HepG2 (cell line): ENCODE measurements around the gene CASKIN2. TPM values are rescaled to one million over a fixed set of nuclear protein-coding genes. Genes with fewer than 3 reads are reported as not detected.

ENCODE experiments used
- ATAC-seq: fragments of 200-7000 bp; cut with Tn5 transposase; 3 replicates; pipeline ENCODE4 v1.9.1; 2020; ENCODE audit warnings: mild to moderate bottlenecking, moderate library complexity
- BruUV-seq: library from RNA; stranded (reverse); fragments of 400-500 nt; replicated peaks from 2 replicates; lab custom pipeline; 2021; lab: Mats Ljungman, UMichigan
- CTCF ChIA-PET: fragments of 300-600 bp; formaldehyde crosslinking; extraction: SDS; loops from one replicate; lab custom pipeline; 2021; ENCODE audit warnings: low total read pairs, inconsistent platforms, low intra/inter-chr PET ratio; lab: Yijun Ruan, JAX
- POLR2A ChIA-PET: fragments of 350-600 bp; sonication (Branson Sonifier 250); formaldehyde crosslinking; loops from one replicate; lab custom pipeline; 2020; ENCODE audit warnings: antibody characterized with exemption, inconsistent platforms; lab: Yijun Ruan, JAX
- DNase-seq: peaks from one replicate; pipeline ENCODE4 v3.0.0-alpha.2; 2015; ENCODE audit warnings: low spot score
- FAIRE-seq: peaks from 3 replicates; lab custom pipeline; 2011; peaks lifted over from hg19 to GRCh38; lab: Jason Lieb, UNC
- H2AFZ ChIP-seq: one replicate; pipeline ENCODE4 v1.6.1; 2011; ENCODE audit warnings: low read length, inconsistent platforms
- H3K27ac ChIP-seq: fragments of 300-600 bp; 3 replicates; pipeline ENCODE4 v1.8.0; 2011; ENCODE audit warnings: mixed run types, mild to moderate bottlenecking, mixed read lengths, low read length, inconsistent platforms; ENCODE audit not compliant: insufficient read depth; ENCODE audit errors: extremely low read length
- H3K27me3 ChIP-seq, 2 experiments: fragments of 200-600 bp in 1 of 2; 2 replicates in 1 of 2; 3 replicates in 1 of 2; pipeline versions ENCODE4 v1.6.0 to v1.8.0; 2011; ENCODE audit warnings: low read length in 2 of 2, mild to moderate bottlenecking in 2 of 2, moderate library complexity in 2 of 2, inconsistent platforms in 1 of 2; ENCODE audit not compliant: insufficient read depth in 2 of 2, control insufficient read depth in 1 of 2
- H3K36me3 ChIP-seq, 2 experiments: fragments of 200-600 bp in 1 of 2; replicated peaks in 1 of 2; 2 replicates in 1 of 2; 3 replicates in 1 of 2; pipeline versions ENCODE4 v1.5.1 to v1.8.0; 2011; ENCODE audit warnings: low read length in 2 of 2, inconsistent platforms in 1 of 2; ENCODE audit not compliant: insufficient read depth in 2 of 2, control insufficient read depth in 1 of 2
- H3K4me1 ChIP-seq: 2 replicates; pipeline ENCODE4 v1.5.1; 2012; ENCODE audit warnings: low read length, inconsistent platforms; ENCODE audit not compliant: insufficient read depth
- H3K4me2 ChIP-seq: 2 replicates; pipeline ENCODE4 v1.6.0; 2011; ENCODE audit warnings: low read depth, low read length, inconsistent platforms
- H3K4me3 ChIP-seq, 3 experiments: fragments of 200-600 bp in 1 of 3; sonication (generic), shearing (Covaris generic) in 1 of 3; replicated peaks in 1 of 3; 2 replicates each; pipeline ENCODE4 v1.5.1; 2011 to 2016; ENCODE audit warnings: low read length in 3 of 3, inconsistent platforms in 2 of 3, low read depth in 2 of 3, mild to moderate bottlenecking in 2 of 3, control low read depth in 1 of 3, mixed read lengths in 1 of 3; ENCODE audit not compliant: insufficient read depth in 1 of 3
- H3K79me2 ChIP-seq: one replicate; pipeline ENCODE4 v1.6.1; 2011; ENCODE audit warnings: low read length, inconsistent platforms; ENCODE audit not compliant: insufficient read depth
- H3K9ac ChIP-seq: 2 replicates; pipeline ENCODE4 v1.6.0; 2011; ENCODE audit warnings: mild to moderate bottlenecking, low read depth, low read length, inconsistent platforms; ENCODE audit not compliant: insufficient read depth
- H3K9me3 ChIP-seq: 2 replicates; pipeline ENCODE4 v1.5.1; 2012; ENCODE audit warnings: mild to moderate bottlenecking, low read length
- H4K20me1 ChIP-seq: 2 replicates; pipeline ENCODE4 v1.6.0; 2011; ENCODE audit warnings: inconsistent platforms, mild to moderate bottlenecking, low read length, moderate library complexity; ENCODE audit not compliant: insufficient read depth
- CAMTA2 ChIP-seq: sonication (generic); formaldehyde crosslinking; IDR thresholded peaks from 2 replicates; pipeline ENCODE4 v1.4.0; 2020; ENCODE audit warnings: mild to moderate bottlenecking, missing genetic modification reagents, borderline replicate concordance
- ELF3 ChIP-seq: IDR thresholded peaks from 2 replicates; pipeline ENCODE4 v1.6.1; 2016; ENCODE audit warnings: missing genetic modification reagents, missing compliant biosample characterization
- JARID2 ChIP-seq: sonication (generic); formaldehyde crosslinking; IDR thresholded peaks from 2 replicates; pipeline ENCODE4 v1.8.1; 2023; ENCODE audit warnings: missing genetic modification reagents, inconsistent platforms; ENCODE audit not compliant: insufficient replicate concordance
- MED13 ChIP-seq: sonication (generic); formaldehyde crosslinking; IDR thresholded peaks from 2 replicates; pipeline ENCODE4 v1.5.0; 2020; ENCODE audit warnings: missing genetic modification reagents
- RELA ChIP-seq: sonication (generic); formaldehyde crosslinking; IDR thresholded peaks from 2 replicates; pipeline ENCODE4 v1.4.0; 2020; ENCODE audit warnings: missing genetic modification reagents
- SPEN ChIP-seq: sonication (generic); formaldehyde crosslinking; IDR thresholded peaks from 2 replicates; pipeline ENCODE4 v1.5.1; 2020; ENCODE audit warnings: low read depth, mild to moderate bottlenecking, missing genetic modification reagents
- SRSF9 ChIP-seq: fragments of 200-400 bp; formaldehyde crosslinking; IDR thresholded peaks from 2 replicates; pipeline ENCODE4 v1.6.1; 2018; ENCODE audit warnings: borderline replicate concordance, mild to moderate bottlenecking, low read depth, low read length; ENCODE audit not compliant: insufficient read depth, poor library complexity, severe bottlenecking
- ZBTB38 ChIP-seq: sonication (generic); formaldehyde crosslinking; IDR thresholded peaks from 2 replicates; pipeline ENCODE4 v1.5.1; 2020; ENCODE audit warnings: mild to moderate bottlenecking, missing genetic modification reagents
- ZFY ChIP-seq: sonication (generic); formaldehyde crosslinking; IDR thresholded peaks from 2 replicates; pipeline ENCODE4 v1.4.0; 2020; ENCODE audit warnings: missing genetic modification reagents
- ZNF3 ChIP-seq: IDR thresholded peaks from 2 replicates; pipeline ENCODE4 v1.7.0; 2017; ENCODE audit warnings: inconsistent platforms
- ZNF331 ChIP-seq: sonication (generic); formaldehyde crosslinking; IDR thresholded peaks from 2 replicates; pipeline ENCODE4 v1.4.0; 2020; ENCODE audit warnings: missing genetic modification reagents
- ZNF7 ChIP-seq: IDR thresholded peaks from 2 replicates; pipeline ENCODE4 v1.6.1; 2016; ENCODE audit warnings: missing biosample characterization, missing genetic modification reagents
- ZNF782 ChIP-seq: sonication (generic); formaldehyde crosslinking; IDR thresholded peaks from 2 replicates; pipeline ENCODE4 v1.4.0; 2020; ENCODE audit warnings: missing genetic modification reagents, mild to moderate bottlenecking, borderline replicate concordance
- ZSCAN25 ChIP-seq: sonication (generic); formaldehyde crosslinking; IDR thresholded peaks from 2 replicates; pipeline ENCODE4 v1.8.0; 2022; ENCODE audit warnings: mild to moderate bottlenecking, missing genetic modification reagents
- WGBS: methylation state at CpG from one replicate; pipeline ENCODE4 v1.1.6; 2017; ENCODE audit warnings: low lambda C conversion rate; 5-methylcytosine and 5-hydroxymethylcytosine counted together
- in situ Hi-C: cut with HindIII; loops from 2 replicates; pipeline ENCODE4 v1.10.0; 2017; ENCODE audit warnings: low pct_unique_long_range_greater_than_20kb; ENCODE audit not compliant: extremely low pct_ligation_motif_present
- intact Hi-C: fragments of 100-400 bp; cut with micrococcal nuclease; formaldehyde crosslinking; loops from one replicate; pipeline ENCODE4 v1.10.0; 2022; ENCODE audit not compliant: unreplicated experiment
- polyA plus RNA-seq, 8 experiments: library from polyadenylated mRNA; depleted of rRNA in 3 of 8; stranded (reverse) in 7 of 8; unstranded in 1 of 8; fragments of >200 nt; fragmentation: Illumina TruSeq in 4 of 8; extraction: Trizol in 4 of 8; gene quantifications; 2 replicates each; pipeline versions ENCODE4 v1.2.1 to v1.2.3, GENCODE V29; 2011 to 2016; ENCODE audit warnings: low read depth in 4 of 8, missing spikeins in 1 of 8, mixed read lengths in 1 of 8; ENCODE audit not compliant: insufficient read depth in 1 of 8
- total RNA-seq, 5 experiments: library from RNA; depleted of rRNA; stranded (reverse); fragments of >200 nt; fragmentation: Illumina TruSeq; extraction: Trizol; gene quantifications; 2 replicates each; pipeline ENCODE4 v1.2.3, GENCODE V29; 2016; ENCODE audit warnings: low read depth in 1 of 5
- TF ChIP-seq, protein P1 (sequence below): sonication (generic); formaldehyde crosslinking; IDR thresholded peaks from 2 replicates; pipeline ENCODE4 v1.8.0; 2022; ENCODE audit warnings: mild to moderate bottlenecking, missing genetic modification reagents; ENCODE audit not compliant: insufficient replicate concordance
- TF ChIP-seq, protein P2 (sequence below): sonication (generic); formaldehyde crosslinking; IDR thresholded peaks from 2 replicates; pipeline ENCODE4 v1.8.0; 2023; ENCODE audit warnings: mild to moderate bottlenecking, missing genetic modification reagents
- TF ChIP-seq, protein P3 (sequence below): sonication (generic); formaldehyde crosslinking; IDR thresholded peaks from 2 replicates; pipeline ENCODE4 v1.5.1; 2020; ENCODE audit warnings: missing genetic modification reagents, mild to moderate bottlenecking, borderline replicate concordance
- TF ChIP-seq, protein P4 (sequence below): sonication (generic); formaldehyde crosslinking; conservative IDR thresholded peaks from 2 replicates; pipeline ENCODE4 v1.8.0; 2022; ENCODE audit warnings: missing genetic modification reagents

CASKIN2 gene
- total and polyA plus RNA-seq, 2 of the 13 experiments (the other 11 are each of a cell fraction or from before 2014, with no cell fraction given): 5.2 to 7.8 TPM

DNA sequence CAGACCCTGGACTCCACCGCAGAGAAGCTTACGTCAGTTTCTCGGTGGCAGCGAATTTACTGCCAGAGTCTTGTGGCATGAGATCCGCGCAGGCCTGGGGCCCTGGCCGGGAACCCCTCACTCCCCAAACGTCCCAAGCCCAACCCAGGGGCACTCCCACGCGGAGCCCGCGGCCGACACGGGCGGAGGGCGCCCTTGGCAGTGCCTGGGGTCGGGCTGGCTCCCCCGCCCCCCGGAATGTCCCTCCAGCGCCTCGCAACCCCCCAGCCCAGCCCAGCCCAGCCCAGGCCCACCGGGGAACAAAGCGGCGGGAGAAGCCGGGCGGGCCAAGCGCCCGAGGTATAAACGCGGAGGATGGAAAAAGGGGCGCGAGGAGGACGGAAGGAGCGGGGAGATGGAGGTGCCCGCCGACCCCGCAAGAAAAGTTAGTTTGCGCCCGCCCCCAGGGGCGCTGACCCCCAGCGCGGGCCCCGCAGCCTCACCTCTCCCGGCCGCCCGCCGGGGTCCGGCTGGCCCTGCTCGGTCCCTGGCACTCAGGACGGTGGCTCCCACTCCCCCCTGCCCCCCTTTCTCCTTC, 330 bp downstream of the CASKIN2 start:
- H3K9ac ChIP-seq: peak overlapping the region; percentile 75
- H3K27ac ChIP-seq: peak overlapping the region; percentile 51
- peaks cover 56% of the 10 kb centered on the region for H3K4me1 ChIP-seq
- H3K27me3 ChIP-seq: no peaks in the 10 kb centered on the region; a peak in 1 of 5 replicates
- no peak for DNase-seq
- POLR2A ChIA-PET: interaction anchor here (1.0 to 1.3 kb wide), 3 partner anchors 10 to 59 kb away, joined by 3 to 5 read pairs (median 3); partner anchors contain the start of genes LLGL2 and TMEM94
- H3K9me3 ChIP-seq: no peaks in the 10 kb centered on the region
- peaks cover 5 to 10% of the 10 kb centered on the region in 2 experiments for H3K36me3 ChIP-seq
- peak overlapping the region; percentile 91 for H3K4me2 ChIP-seq
- CTCF ChIA-PET: interaction anchor here (0.8 to 3.1 kb wide), 6 partner anchors 10 to 89 kb away, joined by 3 to 26 read pairs (median 7); partner anchors contain the start of gene LLGL2
- intact Hi-C loops: loop anchor here (1.0 to 5.0 kb wide), 3 partner anchors 58 to 430 kb away; partner anchors contain the start of gene TMEM94
- under 1% methylated on average over 29 of the region's 50 CpGs for WGBS
- H3K79me2 ChIP-seq: peaks cover 10% of the 10 kb centered on the region
- peaks cover 10% of the 10 kb centered on the region; the same call in 1 of the 2 replicates for H4K20me1 ChIP-seq
- H3K4me3 ChIP-seq: peak overlapping the region; percentile 68 to 93 (median 79)
- BruUV-seq: TSS peak; percentile 43
- FAIRE-seq: no peak
- ATAC-seq: peak; percentile 15
- no peak overlapping the region for H2AFZ ChIP-seq
- in situ Hi-C loops: no loop called here
- TF ChIP-seq SPEN (CRISPR knock-in tag) (0 out of 2 replicates have a peak, but pooled peaks have one; percentile 8), ZNF7 (CRISPR knock-in tag) (no peak), ELF3 (CRISPR knock-in tag) (0 out of 2 replicates have a peak, but pooled peaks have one; percentile 3), RELA (CRISPR knock-in tag) (no peak), ZNF331 (CRISPR knock-in tag) (0 out of 2 replicates have a peak, but pooled peaks have one; percentile 30), ZBTB38 (CRISPR knock-in tag) (no peak), ZNF782 (0 out of 2 replicates have a peak, but pooled peaks have one; percentile 20), ZFY (CRISPR knock-in tag) (peak; percentile 55), ZNF3 (no peak), SRSF9 (no peak), MED13 (CRISPR knock-in tag) (no peak), ZSCAN25 (CRISPR knock-in tag) (no peak), CAMTA2 (CRISPR knock-in tag) (no peak), JARID2 (peak; percentile 35)
- TF ChIP-seq, protein P1, sequence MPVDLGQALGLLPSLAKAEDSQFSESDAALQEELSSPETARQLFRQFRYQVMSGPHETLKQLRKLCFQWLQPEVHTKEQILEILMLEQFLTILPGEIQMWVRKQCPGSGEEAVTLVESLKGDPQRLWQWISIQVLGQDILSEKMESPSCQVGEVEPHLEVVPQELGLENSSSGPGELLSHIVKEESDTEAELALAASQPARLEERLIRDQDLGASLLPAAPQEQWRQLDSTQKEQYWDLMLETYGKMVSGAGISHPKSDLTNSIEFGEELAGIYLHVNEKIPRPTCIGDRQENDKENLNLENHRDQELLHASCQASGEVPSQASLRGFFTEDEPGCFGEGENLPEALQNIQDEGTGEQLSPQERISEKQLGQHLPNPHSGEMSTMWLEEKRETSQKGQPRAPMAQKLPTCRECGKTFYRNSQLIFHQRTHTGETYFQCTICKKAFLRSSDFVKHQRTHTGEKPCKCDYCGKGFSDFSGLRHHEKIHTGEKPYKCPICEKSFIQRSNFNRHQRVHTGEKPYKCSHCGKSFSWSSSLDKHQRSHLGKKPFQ (CRISPR knock-in tag): peak; percentile 77
- TF ChIP-seq, protein P2, sequence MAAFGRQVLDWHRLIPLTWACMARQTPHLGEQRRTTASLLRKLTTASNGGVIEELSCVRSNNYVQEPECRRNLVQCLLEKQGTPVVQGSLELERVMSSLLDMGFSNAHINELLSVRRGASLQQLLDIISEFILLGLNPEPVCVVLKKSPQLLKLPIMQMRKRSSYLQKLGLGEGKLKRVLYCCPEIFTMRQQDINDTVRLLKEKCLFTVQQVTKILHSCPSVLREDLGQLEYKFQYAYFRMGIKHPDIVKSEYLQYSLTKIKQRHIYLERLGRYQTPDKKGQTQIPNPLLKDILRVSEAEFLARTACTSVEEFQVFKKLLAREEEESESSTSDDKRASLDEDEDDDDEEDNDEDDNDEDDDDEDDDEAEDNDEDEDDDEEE (CRISPR knock-in tag): no peak
- TF ChIP-seq, protein P3, sequence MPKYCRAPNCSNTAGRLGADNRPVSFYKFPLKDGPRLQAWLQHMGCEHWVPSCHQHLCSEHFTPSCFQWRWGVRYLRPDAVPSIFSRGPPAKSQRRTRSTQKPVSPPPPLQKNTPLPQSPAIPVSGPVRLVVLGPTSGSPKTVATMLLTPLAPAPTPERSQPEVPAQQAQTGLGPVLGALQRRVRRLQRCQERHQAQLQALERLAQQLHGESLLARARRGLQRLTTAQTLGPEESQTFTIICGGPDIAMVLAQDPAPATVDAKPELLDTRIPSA (CRISPR knock-in tag): no peak
- TF ChIP-seq, protein P4, sequence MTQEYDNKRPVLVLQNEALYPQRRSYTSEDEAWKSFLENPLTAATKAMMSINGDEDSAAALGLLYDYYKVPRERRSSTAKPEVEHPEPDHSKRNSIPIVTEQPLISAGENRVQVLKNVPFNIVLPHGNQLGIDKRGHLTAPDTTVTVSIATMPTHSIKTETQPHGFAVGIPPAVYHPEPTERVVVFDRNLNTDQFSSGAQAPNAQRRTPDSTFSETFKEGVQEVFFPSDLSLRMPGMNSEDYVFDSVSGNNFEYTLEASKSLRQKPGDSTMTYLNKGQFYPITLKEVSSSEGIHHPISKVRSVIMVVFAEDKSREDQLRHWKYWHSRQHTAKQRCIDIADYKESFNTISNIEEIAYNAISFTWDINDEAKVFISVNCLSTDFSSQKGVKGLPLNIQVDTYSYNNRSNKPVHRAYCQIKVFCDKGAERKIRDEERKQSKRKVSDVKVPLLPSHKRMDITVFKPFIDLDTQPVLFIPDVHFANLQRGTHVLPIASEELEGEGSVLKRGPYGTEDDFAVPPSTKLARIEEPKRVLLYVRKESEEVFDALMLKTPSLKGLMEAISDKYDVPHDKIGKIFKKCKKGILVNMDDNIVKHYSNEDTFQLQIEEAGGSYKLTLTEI: no peak
